Activated CD8-positive, alpha-beta T cell treated with anti-CD3 and anti-CD28 coated beads for 36 hours (primary cell): Measurements from ENCODE around the gene MMP27. TPM values are rescaled to one million over a fixed set of nuclear protein-coding genes. Genes with fewer than 3 reads are reported as not detected.

ENCODE experiments used
- ATAC-seq: fragments of 200-7000 bp; cut with Tn5 transposase; one replicate; pipeline ENCODE4 v1.10.0; 2021; ENCODE audit warnings: mild to moderate bottlenecking, moderate library complexity
- CTCF ChIA-PET: fragments of 350-600 bp; sonication (Branson Sonifier 250); formaldehyde crosslinking; loops from one replicate; lab custom pipeline; 2021; ENCODE audit warnings: antibody characterized with exemption; lab: Charles Lee
- POLR2A ChIA-PET: fragments of 350-600 bp; sonication (Branson Sonifier 250); formaldehyde crosslinking; loops from one replicate; lab custom pipeline; 2021; ENCODE audit warnings: antibody characterized with exemption; lab: Charles Lee
- DNase-seq: peaks from one replicate; pipeline ENCODE4 v3.0.0-alpha.2; 2020
- H3K27ac Mint-ChIP-seq: one replicate; pipeline ENCODE4 v1.8.0; 2021; ENCODE audit warnings: mild to moderate bottlenecking, mixed read lengths
- H3K27me3 Mint-ChIP-seq: one replicate; pipeline ENCODE4 v1.8.0; 2021; ENCODE audit warnings: mixed read lengths
- H3K36me3 Mint-ChIP-seq: one replicate; pipeline ENCODE4 v1.8.0; 2021; ENCODE audit warnings: low read depth, mixed read lengths
- H3K4me1 Mint-ChIP-seq: one replicate; pipeline ENCODE4 v1.8.0; 2021; ENCODE audit warnings: low read depth, mixed read lengths
- H3K4me3 Mint-ChIP-seq: one replicate; pipeline ENCODE4 v1.8.0; 2021; ENCODE audit warnings: mild to moderate bottlenecking, moderate library complexity, mixed read lengths
- H3K9me3 Mint-ChIP-seq: one replicate; pipeline ENCODE4 v1.8.0; 2021; ENCODE audit warnings: mixed read lengths
- CTCF ChIP-seq: fragments of 200-600 bp; IDR thresholded peaks from one replicate; pipeline ENCODE4 v1.8.0; 2022; ENCODE audit warnings: antibody characterized with exemption, mild to moderate bottlenecking
- intact Hi-C: fragments of 100-400 bp; cut with micrococcal nuclease; formaldehyde crosslinking; loops from one replicate; pipeline ENCODE4 v1.10.0; 2022
- total RNA-seq, 2 experiments: library from RNA; stranded (reverse); gene quantifications; one replicate each; pipeline ENCODE4 v1.2.3, GENCODE V29; 2021

The MMP27 gene
- total RNA-seq, 2 experiments from 2014 or later, result not detected

- ChIA-PET CTCF (interaction anchor here (2.1 kb wide), 1 partner anchor 12 kb away, joined by 14 read pairs; no protein-coding TSS in a partner anchor), POLR2A (no interaction called here)
- no peak overlapping the region for H3K4me3 Mint-ChIP-seq
- no peak for DNase-seq
- H3K27me3 Mint-ChIP-seq, result peaks cover 14% of the 10 kb centered on the region
- ATAC-seq, result no peak
- H3K36me3 Mint-ChIP-seq, result no peaks in the 10 kb centered on the region
- no peaks in the 10 kb centered on the region for H3K4me1 Mint-ChIP-seq
- TF ChIP-seq CTCF, result no peak
- H3K9me3 Mint-ChIP-seq, result no peaks in the 10 kb centered on the region
- no peak overlapping the region for H3K27ac Mint-ChIP-seq
- intact Hi-C loops, result no loop called here
These were observed 27.5 kb downstream of the MMP27 start for GRCh38 chr11:102678022-102678421.

DNA sequence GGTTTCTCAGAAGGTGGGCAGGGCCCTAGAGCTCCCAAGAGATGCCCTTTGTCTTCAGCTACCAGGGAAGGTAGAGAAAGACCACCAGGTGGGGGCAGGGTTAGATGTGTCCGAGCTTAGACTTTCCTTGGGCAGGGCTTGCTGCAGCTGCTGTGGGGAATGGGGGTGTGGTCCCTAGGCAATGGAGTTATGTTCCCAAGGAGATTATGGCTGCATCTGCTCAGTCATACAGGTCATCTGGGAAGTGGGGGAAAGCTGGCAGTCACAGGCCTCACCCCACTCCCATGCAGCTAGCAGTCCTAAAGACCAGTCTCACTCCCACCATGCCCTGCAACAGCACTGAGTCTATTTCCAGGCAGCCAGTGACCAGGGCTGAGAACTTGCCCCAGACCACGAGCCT is 29.5 kb downstream of the MMP27 start:
- POLR2A ChIA-PET, result no interaction called here
- Mint-ChIP-seq H3K4me3 (no peak overlapping the region), H3K4me1 (no peaks in the 10 kb centered on the region), H3K27ac (no peak overlapping the region), H3K27me3 (peaks cover 6% of the 10 kb centered on the region), H3K9me3 (no peaks in the 10 kb centered on the region), H3K36me3 (no peaks in the 10 kb centered on the region)
- DNase-seq, result no peak
- no peak for TF ChIP-seq CTCF
- ATAC-seq, result no peak
- intact Hi-C loops, result no loop called here
- CTCF ChIA-PET, result interaction anchor here (1.5 to 2.6 kb wide), 2 partner anchors 10 to 58 kb away, joined by 3 to 14 read pairs; no protein-coding TSS in a partner anchor

- CTCF ChIA-PET, result interaction anchor here (1.6 kb wide), 1 partner anchor 174 kb away, joined by 3 read pairs; no protein-coding TSS in a partner anchor
- H3K27ac Mint-ChIP-seq, result no peak overlapping the region
- POLR2A ChIA-PET, result no interaction called here
- intact Hi-C loops, result loop anchor here (5.0 kb wide), 1 partner anchor 327 kb away; no protein-coding TSS in a partner anchor
- no peak overlapping the region for H3K4me3 Mint-ChIP-seq
- no peaks in the 10 kb centered on the region for H3K9me3 Mint-ChIP-seq
- no peak for TF ChIP-seq CTCF
- DNase-seq (no peak), ATAC-seq (no peak)
- no peaks in the 10 kb centered on the region for H3K36me3 Mint-ChIP-seq
- H3K27me3 Mint-ChIP-seq, result peaks cover 2% of the 10 kb centered on the region
- no peaks in the 10 kb centered on the region for H3K4me1 Mint-ChIP-seq
These were observed 35.9 kb downstream of the MMP27 start for GRCh38 chr11:102669664-102670063.

GRCh38 chr11:102666331-102666957 is 39.1 kb downstream of the MMP27 start:
- POLR2A ChIA-PET, result interaction anchor here (1.8 kb wide), 1 partner anchor 16 kb away, joined by 4 read pairs; no protein-coding TSS in a partner anchor

More at GRCh38 chr11:102666331-102666957, 39.1 kb downstream of the MMP27 start:
- CTCF ChIA-PET, result interaction anchor here (0.6 to 4.2 kb wide), 62 partner anchors 9 to 468 kb away, joined by 3 to 51 read pairs (median 5); partner anchors contain the start of genes BIRC3 and MMP20
- no peak overlapping the region for H3K27ac Mint-ChIP-seq
- peaks cover 2% of the 10 kb centered on the region for H3K27me3 Mint-ChIP-seq
- ATAC-seq, result no peak
- H3K4me1 Mint-ChIP-seq, result no peaks in the 10 kb centered on the region
- H3K9me3 Mint-ChIP-seq, result no peaks in the 10 kb centered on the region
- intact Hi-C loops, result loop anchor here (5.0 kb wide), 1 partner anchor 324 kb away; no protein-coding TSS in a partner anchor
- TF ChIP-seq CTCF, result peak; percentile 78
- DNase-seq, result peak; percentile 23
- no peak overlapping the region for H3K4me3 Mint-ChIP-seq
- H3K36me3 Mint-ChIP-seq, result no peaks in the 10 kb centered on the region
